ENCODE measurements around the gene ZIC5.

The ZIC5 gene

DNA sequence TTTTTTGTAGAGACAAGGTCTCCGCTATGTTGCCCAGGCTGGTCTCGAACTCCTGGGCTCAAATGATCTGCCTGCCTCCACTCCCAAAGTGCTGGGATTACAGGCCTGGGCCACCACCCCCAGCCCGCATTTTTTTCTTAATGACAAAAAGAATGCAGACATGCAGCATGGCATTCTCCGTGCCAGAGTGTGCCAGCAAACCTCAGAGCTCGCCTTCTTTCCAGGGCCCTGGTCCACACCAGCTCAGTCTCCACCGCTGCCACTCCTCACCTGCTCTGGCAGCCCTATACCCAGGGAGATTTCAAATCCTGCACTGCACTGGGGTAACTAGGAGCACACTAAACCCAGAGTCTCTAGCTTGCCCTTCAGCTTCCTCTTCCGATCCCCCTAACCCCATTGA lies 41.7 kb downstream of the ZIC5 start:
- DNase-seq, result no peak

DNA sequence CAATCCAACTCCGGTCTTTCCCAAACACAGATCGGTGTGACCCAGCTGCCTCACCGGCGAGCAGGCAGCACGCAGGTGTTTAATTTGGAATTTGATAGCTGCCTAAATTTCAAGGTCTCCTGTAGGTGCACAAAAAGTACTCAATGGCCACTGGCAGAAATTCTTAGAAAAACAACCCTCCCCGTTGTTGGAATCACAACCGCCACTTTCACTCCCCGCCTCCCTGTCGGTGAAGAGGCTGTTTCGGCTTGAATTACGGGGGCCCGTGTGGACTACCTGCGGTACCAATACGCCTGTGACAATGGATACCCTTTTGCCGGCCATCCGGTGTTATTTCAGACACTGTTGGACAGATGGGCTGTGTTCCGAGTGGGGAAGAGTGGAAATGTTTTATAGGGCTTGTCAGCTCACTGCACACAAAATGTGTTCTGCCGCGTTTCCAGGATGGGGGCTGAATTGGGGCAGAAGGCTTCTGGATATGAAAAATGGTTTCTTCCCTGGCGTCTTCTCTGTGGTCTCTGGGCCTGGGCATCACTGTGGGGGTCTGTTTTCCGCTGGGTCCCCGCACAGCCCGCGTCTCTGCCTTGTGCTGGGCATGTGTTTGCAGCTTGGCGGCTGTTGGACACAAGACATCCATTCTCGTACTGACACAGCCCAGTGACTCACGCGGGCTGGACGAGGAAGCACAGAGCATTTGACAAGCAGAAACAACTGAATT lies 45.4 kb downstream of the ZIC5 start:
- DNase-seq, result no peak

DNA sequence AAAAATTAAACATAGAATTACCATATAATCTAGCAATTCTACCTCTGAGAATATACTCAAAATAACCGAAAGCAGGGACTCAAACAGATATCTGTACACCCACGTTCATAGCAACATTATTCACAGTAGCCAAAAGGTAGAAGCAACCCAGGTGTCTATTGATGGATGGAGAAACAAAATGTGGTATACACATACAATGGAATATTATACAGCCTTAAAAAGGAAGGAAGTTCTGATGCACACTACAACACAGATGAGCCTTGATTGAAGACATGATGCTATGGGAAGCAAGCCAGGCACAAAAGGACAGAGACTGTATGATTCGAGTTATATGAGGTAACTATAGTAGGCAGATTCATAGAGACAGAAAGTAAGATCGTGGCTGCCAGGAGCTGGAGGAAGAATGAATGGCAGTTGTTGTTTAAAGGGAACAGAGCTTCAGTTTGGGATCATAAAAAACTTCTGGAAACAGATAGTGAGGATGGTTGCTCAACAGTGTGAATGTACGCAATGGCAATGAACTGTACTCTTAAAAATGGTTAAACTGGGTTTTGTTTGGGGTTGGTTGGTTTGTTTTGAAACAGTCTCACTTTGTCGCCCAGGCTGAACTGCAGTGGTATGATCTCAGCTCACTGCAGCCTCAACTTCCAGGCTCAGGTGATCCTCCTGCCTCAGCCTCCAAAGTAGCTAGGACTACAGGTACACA lies 47.5 kb downstream of the ZIC5 start:
- DNase-seq, result no peak

DNA sequence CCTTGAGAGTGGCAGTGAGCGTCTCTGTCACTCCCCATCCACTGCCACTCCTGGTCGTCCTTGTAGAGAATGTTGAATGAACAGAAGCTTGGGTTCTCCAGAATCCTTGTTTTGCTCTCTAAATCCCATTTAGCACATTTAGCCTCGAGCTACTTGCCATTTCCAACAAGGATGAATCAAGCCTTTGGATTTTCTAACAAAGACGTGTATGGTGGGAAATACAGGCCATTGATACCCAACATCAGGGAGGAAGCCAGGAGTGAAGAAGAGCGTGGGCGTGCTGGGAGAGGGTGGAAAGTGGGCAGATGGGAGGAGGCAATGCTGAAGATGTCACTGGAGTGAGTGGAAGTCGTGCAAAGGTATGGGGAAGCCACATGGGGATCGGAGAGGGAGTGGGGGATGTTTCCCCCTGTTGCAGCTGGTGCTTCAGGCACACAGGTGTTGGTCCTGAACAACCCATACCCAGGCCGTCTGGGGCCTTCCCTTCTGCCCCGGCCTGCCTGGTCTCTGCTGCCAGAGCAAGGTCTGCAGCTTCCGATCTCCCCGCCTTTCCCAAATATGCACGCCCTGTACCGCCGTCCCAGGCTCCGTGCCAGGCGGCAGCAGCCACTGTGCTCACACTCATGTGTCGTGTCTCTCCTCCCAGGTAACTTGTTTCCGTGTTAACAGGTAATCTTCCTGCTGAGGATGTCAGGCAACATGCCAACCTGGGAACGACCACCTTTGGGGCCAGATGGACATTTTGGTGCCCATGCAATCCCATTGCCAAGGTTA lies 48.7 kb downstream of the ZIC5 start:
- DNase-seq, result no peak

DNA sequence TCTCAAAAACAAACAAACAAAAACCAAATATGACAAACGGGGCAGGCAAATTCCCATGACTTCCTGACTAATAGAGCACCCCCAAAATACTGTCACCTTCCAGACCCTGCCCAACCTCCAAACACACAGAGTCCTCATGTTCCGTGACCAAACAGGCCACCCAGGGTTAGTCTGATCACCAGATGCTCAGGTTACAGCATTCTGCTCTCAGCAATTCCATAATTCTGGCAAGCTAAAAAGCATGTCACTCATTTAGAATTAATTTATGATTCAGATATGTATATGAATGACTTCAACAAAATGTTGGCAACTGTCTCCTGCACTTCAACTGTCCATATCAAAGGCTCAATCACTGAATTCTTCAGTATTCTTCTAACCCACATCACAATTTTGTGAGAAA lies 52.4 kb downstream of the ZIC5 start:
- DNase-seq, result no peak

DNA sequence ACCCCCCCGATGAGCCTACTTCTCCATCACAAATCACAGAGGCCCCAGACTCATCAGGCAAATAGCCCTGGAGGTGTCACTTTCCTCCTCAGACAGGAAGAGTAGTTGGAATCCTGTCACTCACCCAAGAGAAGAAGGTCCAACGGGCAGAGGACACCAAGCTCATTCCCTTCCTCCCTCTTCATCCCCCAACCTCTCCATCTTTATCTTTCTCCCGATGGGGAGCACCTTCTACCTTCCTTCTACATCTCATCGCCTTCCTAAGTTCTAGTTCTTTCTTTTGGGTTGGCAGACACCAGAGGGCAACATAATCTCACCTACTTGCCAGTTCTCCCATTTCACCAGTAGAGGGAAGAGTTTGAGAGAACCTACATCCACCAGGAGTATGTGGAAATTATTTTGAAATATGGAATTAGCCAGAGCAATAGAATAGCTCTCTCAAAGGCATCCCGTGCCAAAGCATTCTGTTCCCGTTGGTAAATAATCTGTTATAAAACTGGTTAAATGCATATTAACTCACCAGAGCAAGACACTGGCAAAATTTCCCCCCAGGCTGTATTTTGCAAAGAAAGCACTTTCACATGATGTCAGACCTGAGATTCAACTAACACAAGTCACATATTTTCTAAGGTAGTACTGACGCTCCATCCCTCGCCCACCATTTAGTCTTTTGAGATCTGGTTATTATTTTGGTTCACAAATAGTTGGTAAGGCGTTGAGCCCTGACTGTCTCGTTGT lies 55.0 kb downstream of the ZIC5 start:
- DNase-seq, result peak; percentile 35

DNA sequence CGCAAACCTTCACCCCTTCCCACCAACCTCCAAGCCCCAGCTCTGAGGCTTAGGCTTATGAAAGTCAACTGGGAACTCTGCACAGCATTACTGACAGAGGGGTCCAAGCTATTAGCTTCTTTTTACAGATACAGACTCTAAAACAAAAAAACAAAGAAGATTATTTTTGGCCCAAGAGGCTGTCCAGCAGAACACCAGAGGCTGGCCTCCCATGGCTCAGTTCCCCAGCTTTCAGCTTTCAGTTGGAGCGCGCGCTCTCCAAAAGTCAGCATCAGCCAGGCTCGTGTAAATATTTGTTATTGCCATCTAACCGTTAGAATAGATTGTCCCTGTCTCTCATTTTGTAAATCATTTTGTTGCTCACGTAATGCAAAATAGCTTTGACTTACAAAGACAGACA lies 58.4 kb downstream of the ZIC5 start:
- no peak for DNase-seq
